Astrocyte (in vitro differentiated cells and primary cell): Measurements from ENCODE around the gene RAD51B. TPM values are rescaled to one million over a fixed set of nuclear protein-coding genes. Genes with fewer than 3 reads are reported as not detected.
A peak's percentile ranks its signal among the peaks of the same experiment; 100 is the strongest.

Experiments used
- DNase-seq: peaks from one replicate; pipeline ENCODE4 v3.0.0-alpha.2; 2010; ENCODE audit warnings: low read depth
- FAIRE-seq: peaks from 2 replicates; lab custom pipeline; 2011; peaks lifted over from hg19 to GRCh38; lab: Jason Lieb, UNC
- H2AFZ ChIP-seq: 2 replicates; pipeline ENCODE4 v1.6.0; 2012; ENCODE audit warnings: low read depth, low read length, inconsistent platforms
- H3K27ac ChIP-seq: 2 replicates; pipeline ENCODE4 v1.5.1; 2011; ENCODE audit warnings: low read depth, low read length, inconsistent platforms
- H3K27me3 ChIP-seq: 2 replicates; pipeline ENCODE4 v1.6.0; 2011; ENCODE audit warnings: low read length, inconsistent platforms; ENCODE audit not compliant: insufficient read depth
- H3K36me3 ChIP-seq: 2 replicates; pipeline ENCODE4 v1.5.1; 2011; ENCODE audit warnings: low read length, inconsistent platforms; ENCODE audit not compliant: insufficient read depth
- H3K4me1 ChIP-seq: 2 replicates; pipeline ENCODE4 v1.5.1; 2011; ENCODE audit warnings: low read length, inconsistent platforms; ENCODE audit not compliant: insufficient read depth
- H3K4me2 ChIP-seq: 2 replicates; pipeline ENCODE4 v1.6.0; 2012; ENCODE audit warnings: low read length, inconsistent platforms
- H3K4me3 ChIP-seq: 2 replicates; pipeline ENCODE4 v1.5.1; 2011; ENCODE audit warnings: low read depth, mild to moderate bottlenecking, low read length, inconsistent platforms; ENCODE audit not compliant: insufficient read depth
- H3K79me2 ChIP-seq: 2 replicates; pipeline ENCODE4 v1.6.0; 2012; ENCODE audit warnings: mild to moderate bottlenecking, low read length, inconsistent platforms; ENCODE audit not compliant: insufficient read depth
- H3K9ac ChIP-seq: 2 replicates; pipeline ENCODE4 v1.6.0; 2012; ENCODE audit warnings: mild to moderate bottlenecking, low read length, inconsistent platforms
- H3K9me3 ChIP-seq: 2 replicates; pipeline ENCODE4 v1.5.1; 2012; ENCODE audit warnings: low read depth, mild to moderate bottlenecking, low read length, inconsistent platforms; ENCODE audit not compliant: insufficient read depth
- H4K20me1 ChIP-seq: 2 replicates; pipeline ENCODE4 v1.6.0; 2012; ENCODE audit warnings: low read length, inconsistent platforms; ENCODE audit not compliant: insufficient read depth
- H3K27ac Mint-ChIP-seq: one replicate; pipeline ENCODE4 v1.8.0; 2021; ENCODE audit warnings: mild to moderate bottlenecking, mixed read lengths; ENCODE audit not compliant: unreplicated experiment
- H3K27me3 Mint-ChIP-seq: one replicate; pipeline ENCODE4 v1.8.0; 2021; ENCODE audit warnings: low read depth, mixed read lengths; ENCODE audit not compliant: unreplicated experiment
- H3K36me3 Mint-ChIP-seq: one replicate; pipeline ENCODE4 v1.8.0; 2021; ENCODE audit warnings: low read depth, mixed read lengths; ENCODE audit not compliant: unreplicated experiment
- H3K4me1 Mint-ChIP-seq: one replicate; pipeline ENCODE4 v1.8.0; 2021; ENCODE audit warnings: low read depth, mixed read lengths; ENCODE audit not compliant: unreplicated experiment
- H3K4me3 Mint-ChIP-seq: one replicate; pipeline ENCODE4 v1.8.0; 2021; ENCODE audit warnings: mild to moderate bottlenecking, moderate library complexity, mixed read lengths; ENCODE audit not compliant: unreplicated experiment
- H3K9me3 Mint-ChIP-seq: one replicate; pipeline ENCODE4 v1.8.0; 2021; ENCODE audit warnings: mild to moderate bottlenecking, mixed read lengths; ENCODE audit not compliant: unreplicated experiment
- CTCF ChIP-seq: IDR thresholded peaks from 2 replicates; pipeline ENCODE4 v1.5.1; 2011; ENCODE audit warnings: low read depth, mild to moderate bottlenecking, inconsistent platforms, low read length, moderate library complexity; ENCODE audit not compliant: insufficient read depth
- EZH2 ChIP-seq: IDR thresholded peaks from 2 replicates; pipeline ENCODE4 v1.6.1; 2012; ENCODE audit warnings: mild to moderate bottlenecking, low read length, inconsistent platforms; ENCODE audit not compliant: insufficient read depth
- total RNA-seq: library from RNA; stranded (reverse); gene quantifications from 2 replicates; pipeline ENCODE4 v1.2.1, GENCODE V29; 2021

The RAD51B gene
- total RNA-seq, 1 donor from 2014 or later: 10.8 TPM

- FAIRE-seq (no peak), DNase-seq (peak; percentile 12)
- Histone ChIP-seq H2AFZ (peak overlapping the region; percentile 96), H3K4me1 (peaks cover 9% of the 10 kb centered on the region), H3K9ac (peak overlapping the region; percentile 91), H3K4me3 (peak overlapping the region; percentile 93), H3K4me2 (peak overlapping the region; percentile 92), H4K20me1 (no peaks in the 10 kb centered on the region), H3K36me3 (no peaks in the 10 kb centered on the region), H3K9me3 (no peaks in the 10 kb centered on the region), H3K27me3 (no peaks in the 10 kb centered on the region), H3K79me2 (peaks cover 5% of the 10 kb centered on the region), H3K27ac (peak overlapping the region; percentile 69)
- no peak overlapping the region for H3K27ac Mint-ChIP-seq
- no peaks in the 10 kb centered on the region for H3K9me3 Mint-ChIP-seq
- TF ChIP-seq CTCF (no peak), EZH2 (no peak)
- H3K36me3 Mint-ChIP-seq: no peaks in the 10 kb centered on the region
- H3K27me3 Mint-ChIP-seq: no peaks in the 10 kb centered on the region
- peak overlapping the region; percentile 98 for H3K4me3 Mint-ChIP-seq
- H3K4me1 Mint-ChIP-seq: peaks cover 3% of the 10 kb centered on the region
Observed at GRCh38 chr14:67820428-67820971, 921 bp downstream of the RAD51B start.

DNA sequence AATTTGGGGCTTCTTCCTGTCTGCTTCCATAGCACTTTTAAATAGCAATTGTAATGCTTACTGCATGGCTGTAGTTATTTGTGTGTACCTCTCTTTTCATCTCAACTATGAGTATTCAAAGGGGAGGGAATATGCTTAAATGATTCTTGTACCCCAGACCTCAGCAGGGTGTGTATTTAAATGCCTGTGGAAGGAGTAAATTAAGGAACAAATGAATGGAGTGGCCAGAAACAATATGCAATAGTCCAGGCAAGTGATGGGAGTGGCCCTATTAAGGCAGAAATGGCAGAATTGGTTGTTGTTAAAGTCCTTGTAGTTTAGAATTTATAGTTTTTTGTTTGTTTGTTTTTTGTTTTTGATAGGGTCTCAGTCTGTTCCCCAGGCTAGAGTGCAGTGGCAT lies 1.5 kb downstream of the RAD51B start:
- no peak overlapping the region for H2AFZ ChIP-seq

More for the DNA sequence above, 1.5 kb downstream of the RAD51B start:
- H3K36me3 ChIP-seq: no peaks in the 10 kb centered on the region
- H3K27ac ChIP-seq: no peak overlapping the region
- Mint-ChIP-seq H3K27ac (no peak overlapping the region), H3K4me1 (no peaks in the 10 kb centered on the region), H3K36me3 (no peaks in the 10 kb centered on the region), H3K9me3 (no peaks in the 10 kb centered on the region), H3K4me3 (no peak overlapping the region), H3K27me3 (no peaks in the 10 kb centered on the region)
- no peak overlapping the region for H3K4me2 ChIP-seq
- DNase-seq: no peak
- no peak for TF ChIP-seq CTCF
- TF ChIP-seq EZH2: no peak
- H3K27me3 ChIP-seq: no peaks in the 10 kb centered on the region
- no peak overlapping the region for H3K9ac ChIP-seq
- no peak for FAIRE-seq
- H3K9me3 ChIP-seq: no peaks in the 10 kb centered on the region
- H3K79me2 ChIP-seq: no peaks in the 10 kb centered on the region
- H3K4me1 ChIP-seq: peaks cover 5% of the 10 kb centered on the region
- no peak overlapping the region for H3K4me3 ChIP-seq
- H4K20me1 ChIP-seq: no peaks in the 10 kb centered on the region
